Astrocyte of the spinal cord (primary cell): Measurements from ENCODE around the gene IFNA8.
"Not testable (repeated sequence)": the region's sequence is repeated elsewhere in the genome, so short reads cannot be mapped to it uniquely, and the experiment has no call there.

Experiments
- DNase-seq: peaks from one replicate; pipeline ENCODE4 v3.0.0; 2011; ENCODE audit warnings: low read depth, low spot score
- H3K4me3 ChIP-seq: 2 replicates; pipeline ENCODE4 v1.5.1; 2011; ENCODE audit warnings: low read depth, mild to moderate bottlenecking, low read length, moderate library complexity
- in situ Hi-C: cut with HindIII; loops from 2 replicates; pipeline ENCODE4 v1.10.0; 2017; ENCODE audit warnings: low sequenced_read_pairs
- TF ChIP-seq, protein P1 (sequence below): IDR thresholded peaks from 2 replicates; pipeline ENCODE4 v1.5.1; 2012; ENCODE audit warnings: low read depth, mild to moderate bottlenecking, low read length, inconsistent platforms

IFNA8 gene

DNA sequence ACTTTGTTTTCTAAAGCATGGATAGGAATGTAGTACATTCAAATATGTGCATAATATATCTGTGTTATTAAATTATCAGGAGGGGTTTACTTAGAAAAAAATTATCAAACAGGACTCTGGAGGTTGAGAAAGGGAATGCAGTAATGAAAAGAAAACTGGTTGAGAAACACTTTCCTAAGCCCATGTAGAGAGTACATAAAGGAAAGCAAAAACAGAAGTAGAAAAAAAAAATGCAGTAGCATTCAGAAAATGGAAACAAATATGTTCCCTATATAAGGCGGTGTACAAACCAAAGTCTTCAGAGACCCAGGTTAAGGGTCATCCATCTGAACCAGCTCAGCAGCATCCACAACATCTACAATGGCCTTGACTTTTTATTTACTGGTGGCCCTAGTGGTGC is at the start of gene IFNA8:
TSS of gene IFNA8 (plus strand) at position 301 of the 400 bp plus-strand sequence. CDS start at position 361, 60 bp downstream.
- H3K4me3 ChIP-seq: no peak within 1 kb of the TSS
- DNase-seq: no peak
- in situ Hi-C loops: no loop called here
- TF ChIP-seq, protein P1, sequence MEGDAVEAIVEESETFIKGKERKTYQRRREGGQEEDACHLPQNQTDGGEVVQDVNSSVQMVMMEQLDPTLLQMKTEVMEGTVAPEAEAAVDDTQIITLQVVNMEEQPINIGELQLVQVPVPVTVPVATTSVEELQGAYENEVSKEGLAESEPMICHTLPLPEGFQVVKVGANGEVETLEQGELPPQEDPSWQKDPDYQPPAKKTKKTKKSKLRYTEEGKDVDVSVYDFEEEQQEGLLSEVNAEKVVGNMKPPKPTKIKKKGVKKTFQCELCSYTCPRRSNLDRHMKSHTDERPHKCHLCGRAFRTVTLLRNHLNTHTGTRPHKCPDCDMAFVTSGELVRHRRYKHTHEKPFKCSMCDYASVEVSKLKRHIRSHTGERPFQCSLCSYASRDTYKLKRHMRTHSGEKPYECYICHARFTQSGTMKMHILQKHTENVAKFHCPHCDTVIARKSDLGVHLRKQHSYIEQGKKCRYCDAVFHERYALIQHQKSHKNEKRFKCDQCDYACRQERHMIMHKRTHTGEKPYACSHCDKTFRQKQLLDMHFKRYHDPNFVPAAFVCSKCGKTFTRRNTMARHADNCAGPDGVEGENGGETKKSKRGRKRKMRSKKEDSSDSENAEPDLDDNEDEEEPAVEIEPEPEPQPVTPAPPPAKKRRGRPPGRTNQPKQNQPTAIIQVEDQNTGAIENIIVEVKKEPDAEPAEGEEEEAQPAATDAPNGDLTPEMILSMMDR: no peak

DNA sequence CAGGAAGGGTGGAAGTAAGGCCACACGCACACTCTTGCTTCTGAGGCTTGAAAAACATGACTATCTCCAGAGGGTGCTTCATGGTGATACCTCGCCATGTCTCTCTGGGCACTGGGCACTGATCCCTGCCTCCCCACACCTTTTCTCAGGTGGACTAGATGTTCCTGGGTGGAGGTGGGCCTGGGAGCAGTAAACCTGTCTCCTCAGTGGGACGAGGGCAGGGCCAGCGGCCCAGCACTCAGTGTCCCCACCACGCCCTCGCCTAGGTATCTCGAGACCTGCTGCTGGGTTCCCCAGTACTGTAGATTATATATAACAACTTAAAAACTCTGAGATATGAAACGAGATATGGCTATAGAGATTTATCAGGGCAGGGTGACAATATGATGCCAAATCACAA is 46.6 kb upstream of the IFNA8 start:
- TF ChIP-seq, protein P1: no peak

DNA sequence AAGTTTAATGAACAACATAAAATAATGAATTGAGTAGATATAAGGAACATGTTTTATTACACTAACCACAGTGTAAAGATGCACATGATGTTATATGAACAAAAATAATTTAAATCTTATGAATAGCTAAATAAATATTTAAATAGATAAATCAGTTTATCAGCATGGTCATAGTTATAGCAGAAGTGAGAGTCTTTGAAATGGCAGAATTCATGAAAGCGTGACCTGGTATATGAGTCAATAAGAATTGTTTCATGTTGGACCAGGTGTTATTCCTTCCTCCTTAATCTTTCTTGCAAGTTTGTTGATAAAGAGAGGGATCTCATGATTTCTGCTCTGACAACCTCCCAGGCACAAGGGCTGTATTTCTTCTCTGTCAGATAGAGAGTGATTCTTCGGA is 41.7 kb upstream of the IFNA8 start:
- in situ Hi-C loops, H3K4me3 ChIP-seq, DNase-seq: not testable (repeated sequence)

More for the DNA sequence above, 46.6 kb upstream of the IFNA8 start:
- in situ Hi-C loops: no loop called here
- DNase-seq: no peak
- H3K4me3 ChIP-seq: no peak overlapping the region

DNA sequence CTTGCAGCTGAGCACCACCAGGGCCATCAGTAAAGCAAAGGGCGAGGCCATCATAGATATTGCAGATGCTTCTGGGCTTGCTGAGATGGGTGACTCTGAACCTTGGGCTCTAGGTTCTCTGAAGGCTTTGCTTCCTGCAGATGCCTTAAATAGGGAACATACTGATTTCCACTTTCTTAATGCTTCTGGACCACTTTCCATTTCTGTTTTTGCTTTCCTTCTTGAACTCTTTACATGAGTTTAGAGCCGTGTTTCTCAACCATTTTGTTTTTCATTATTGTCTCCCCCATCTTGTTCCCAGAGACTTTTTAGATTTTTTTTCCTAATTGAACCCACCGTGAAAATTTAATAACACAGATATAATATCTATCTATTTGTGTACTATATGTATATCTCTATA is 41.0 kb upstream of the IFNA8 start, which contains the start of gene IFNA13:
TSS of gene IFNA13 (minus strand) at position 101 of the 400 bp plus-strand sequence. CDS start at position 54, 47 bp downstream.
- DNase-seq: no peak
- H3K4me3 ChIP-seq: no peak within 1 kb of the TSS
- in situ Hi-C loops: no loop called here
- TF ChIP-seq, protein P1: no peak

DNA sequence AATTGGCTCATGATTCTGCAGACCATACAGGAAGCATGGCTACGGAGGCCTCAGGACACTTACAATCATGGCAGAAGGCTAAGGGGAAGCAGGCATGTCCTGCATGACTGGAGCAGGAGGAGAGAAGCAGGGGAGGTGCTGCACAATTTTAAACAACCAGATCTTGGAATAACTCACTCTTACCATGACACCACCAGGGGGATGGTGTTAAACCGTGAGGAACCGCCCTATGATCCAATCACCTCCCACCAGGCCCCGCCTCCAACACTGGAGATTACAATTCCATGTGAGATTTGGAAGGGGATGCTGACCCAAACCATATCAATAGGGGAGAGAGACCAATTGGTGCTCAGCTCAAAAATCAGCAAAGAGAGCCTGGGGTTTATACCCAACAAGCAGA is 37.5 kb upstream of the IFNA8 start:
- H3K4me3 ChIP-seq, in situ Hi-C loops, DNase-seq: not testable (repeated sequence)

DNA sequence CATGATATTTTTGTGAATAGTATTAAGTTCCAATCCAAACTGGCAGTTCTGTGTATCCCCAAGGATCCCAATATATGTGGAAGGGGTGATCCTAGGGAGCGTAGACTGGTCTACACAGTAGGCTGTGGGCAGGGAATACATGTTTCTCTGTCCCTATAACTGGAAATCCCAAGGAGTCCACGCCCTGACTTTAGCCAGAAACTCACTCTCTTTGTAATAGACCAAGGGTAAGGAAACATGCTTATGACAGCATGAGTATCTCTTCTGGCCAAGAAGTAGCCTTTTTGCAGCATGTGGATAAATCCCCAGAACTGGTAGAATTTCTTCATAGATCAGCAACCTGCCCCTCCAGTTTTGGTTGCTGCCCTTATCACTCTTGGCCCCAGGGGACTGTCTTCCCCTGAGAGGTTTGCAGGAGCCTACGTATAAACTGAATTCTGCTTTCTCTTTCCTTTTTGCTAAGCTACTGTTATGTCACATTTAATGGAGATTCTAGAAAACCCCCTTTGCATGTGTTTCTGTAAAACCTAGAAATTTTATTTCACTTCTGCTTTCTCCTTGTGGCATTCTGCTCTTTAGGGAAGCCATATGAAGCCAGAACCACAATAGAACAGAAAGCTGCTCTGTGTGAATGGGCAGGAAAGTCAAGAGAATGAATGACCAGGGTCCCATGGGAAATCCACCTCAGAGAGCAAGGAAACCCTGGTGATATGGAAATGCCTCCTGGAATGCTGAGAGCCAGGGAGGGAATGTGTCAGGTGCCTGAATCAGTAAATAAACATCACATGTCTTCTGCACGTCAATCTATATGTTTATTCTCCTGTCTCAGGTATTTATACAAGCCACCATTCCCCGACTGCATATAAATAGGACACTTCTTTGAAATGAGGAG is 27.2 kb upstream of the IFNA8 start:
- in situ Hi-C loops: no loop called here
- no peak for DNase-seq
- TF ChIP-seq, protein P1: no peak

DNA sequence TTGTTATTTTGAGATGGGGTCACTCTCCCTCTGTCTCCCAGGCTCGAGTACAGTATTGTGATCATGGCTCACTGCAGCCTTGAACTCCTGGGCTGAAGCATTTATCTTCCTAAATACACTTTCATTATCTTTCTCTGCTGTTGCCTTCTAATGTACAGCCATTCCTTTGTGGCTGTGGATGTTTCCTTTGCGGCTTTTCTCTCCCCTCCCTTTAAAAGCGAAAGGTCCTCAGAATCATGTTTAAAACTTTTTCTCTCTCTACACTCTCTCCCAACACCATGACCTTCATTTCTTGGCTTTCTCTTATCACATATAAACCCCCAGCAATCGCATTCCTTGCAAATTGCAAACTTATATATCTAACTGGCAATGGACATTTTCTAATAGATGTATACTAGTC is 25.3 kb upstream of the IFNA8 start:
- TF ChIP-seq, protein P1: no peak
- DNase-seq: no peak
- no peak overlapping the region for H3K4me3 ChIP-seq
- in situ Hi-C loops: no loop called here

More for the DNA sequence above, 27.2 kb upstream of the IFNA8 start:
- H3K4me3 ChIP-seq: no peak overlapping the region
